Activated CD8-positive, alpha-beta memory T cell treated with anti-CD3 and anti-CD28 coated beads, Interleukin-2, amount 50 U/mL, for 24 hours (primary cell): ENCODE measurements around the gene ZNF385C.

Source experiments
- DNase-seq: peaks from one replicate; pipeline ENCODE4 v3.0.0-alpha.2; 2020; ENCODE audit errors: extremely low read depth

ZNF385C gene

DNA sequence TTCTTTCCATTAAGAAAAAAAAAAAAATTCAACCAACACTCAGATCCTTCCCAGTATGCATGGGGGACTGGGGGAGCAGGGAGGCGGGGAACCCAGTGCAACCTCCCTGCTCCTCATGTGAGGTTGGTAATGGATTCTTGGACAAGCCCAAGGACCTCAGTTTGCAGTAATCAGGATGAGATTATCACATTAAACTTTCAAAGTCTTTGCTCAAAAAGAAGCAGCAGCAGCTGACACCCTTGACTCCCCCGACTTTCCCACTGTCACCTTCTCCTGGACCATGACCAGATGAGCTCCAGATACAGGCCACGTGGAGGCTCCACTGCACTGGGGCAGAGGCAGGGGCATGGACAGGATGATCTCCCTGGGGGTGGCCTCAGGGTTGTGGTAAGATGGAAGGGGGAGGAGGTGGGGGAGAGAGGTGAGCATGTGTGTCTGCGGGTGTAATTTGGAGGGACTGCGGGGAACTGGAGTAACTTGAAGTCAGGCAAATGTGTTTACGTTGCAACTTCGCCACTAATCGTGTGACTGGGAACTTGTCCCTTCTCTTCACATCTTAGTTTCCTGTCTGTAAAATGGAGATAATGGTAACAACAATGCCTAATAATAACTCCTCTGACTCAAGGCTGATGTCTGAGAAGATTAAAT lies 19.8 kb downstream of the ZNF385C start:
- no peak for DNase-seq

DNA sequence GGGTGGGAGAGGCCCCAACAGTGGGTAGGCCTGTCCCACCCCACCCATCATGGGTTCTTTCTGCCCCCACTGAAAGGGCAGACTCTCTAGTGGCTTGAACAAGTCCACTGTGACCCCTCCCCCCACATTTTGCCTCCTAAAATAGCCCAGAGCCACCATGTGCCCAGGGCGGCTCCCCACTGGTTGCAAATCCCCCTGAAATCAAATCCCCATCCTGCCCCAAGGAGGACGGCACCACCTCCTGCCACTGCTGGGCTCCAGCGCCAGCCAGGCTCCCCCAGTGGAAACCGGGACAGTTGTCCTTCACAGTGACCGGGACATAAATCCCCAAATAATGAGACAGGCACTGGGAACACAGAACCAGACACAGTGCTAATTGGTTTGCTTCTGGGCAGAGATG lies 20.5 kb downstream of the ZNF385C start:
- DNase-seq = no peak

DNA sequence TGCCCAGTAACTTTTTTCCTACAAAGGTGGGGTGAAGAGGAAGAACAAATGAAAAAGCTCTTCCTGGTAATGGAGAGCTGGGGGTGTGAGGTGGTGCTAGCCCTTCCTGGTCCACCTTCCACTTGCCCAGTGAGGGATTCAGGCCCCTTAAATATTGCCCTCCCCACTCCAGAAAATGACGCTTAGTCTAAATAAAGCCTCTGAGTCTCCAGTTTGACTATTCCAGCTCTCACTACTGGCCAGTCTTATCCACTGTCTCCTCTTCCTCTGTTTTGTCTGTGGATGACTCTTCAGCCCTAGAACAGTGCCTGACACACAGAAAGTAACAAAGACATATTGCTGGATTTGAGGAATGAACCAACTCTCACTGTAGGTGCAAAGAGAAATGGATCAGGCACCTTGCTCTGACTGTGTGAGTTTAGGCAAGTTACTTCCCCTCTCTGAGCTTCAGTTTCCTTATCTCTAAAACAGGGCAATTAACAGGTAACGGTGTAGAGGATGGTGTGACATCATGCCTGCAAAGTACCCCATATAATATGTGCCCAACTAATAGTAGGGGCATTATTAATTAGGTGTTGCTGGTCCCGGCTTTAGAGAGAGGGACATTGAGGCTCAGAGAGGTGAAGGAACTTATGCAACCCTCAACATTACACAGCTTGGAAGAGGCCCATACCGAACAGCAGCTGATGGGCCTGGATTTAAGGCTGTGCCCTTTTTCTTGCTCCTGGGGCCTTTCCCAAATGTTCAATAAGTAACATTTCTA lies 21.3 kb downstream of the ZNF385C start:
- DNase-seq = no peak

DNA sequence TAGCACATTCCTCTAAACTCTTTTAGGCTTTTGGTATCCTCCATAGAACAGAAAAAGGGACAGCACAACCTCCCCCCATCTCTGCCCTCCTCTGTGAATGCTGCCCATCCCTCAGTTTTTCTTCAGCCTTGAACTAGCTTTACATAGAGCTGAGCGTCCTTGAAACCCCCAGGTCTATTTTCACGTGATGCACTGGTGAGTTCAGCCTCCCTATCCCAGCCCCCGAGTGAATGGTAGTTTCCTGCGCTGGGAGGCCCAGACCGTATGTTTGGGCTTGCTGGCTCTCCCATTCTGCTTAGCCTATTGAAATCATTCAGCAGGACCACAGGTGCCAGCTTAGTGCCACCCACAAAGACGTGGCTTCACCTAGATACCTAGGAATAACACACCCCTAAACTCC lies 22.5 kb downstream of the ZNF385C start:
- DNase-seq = no peak

DNA sequence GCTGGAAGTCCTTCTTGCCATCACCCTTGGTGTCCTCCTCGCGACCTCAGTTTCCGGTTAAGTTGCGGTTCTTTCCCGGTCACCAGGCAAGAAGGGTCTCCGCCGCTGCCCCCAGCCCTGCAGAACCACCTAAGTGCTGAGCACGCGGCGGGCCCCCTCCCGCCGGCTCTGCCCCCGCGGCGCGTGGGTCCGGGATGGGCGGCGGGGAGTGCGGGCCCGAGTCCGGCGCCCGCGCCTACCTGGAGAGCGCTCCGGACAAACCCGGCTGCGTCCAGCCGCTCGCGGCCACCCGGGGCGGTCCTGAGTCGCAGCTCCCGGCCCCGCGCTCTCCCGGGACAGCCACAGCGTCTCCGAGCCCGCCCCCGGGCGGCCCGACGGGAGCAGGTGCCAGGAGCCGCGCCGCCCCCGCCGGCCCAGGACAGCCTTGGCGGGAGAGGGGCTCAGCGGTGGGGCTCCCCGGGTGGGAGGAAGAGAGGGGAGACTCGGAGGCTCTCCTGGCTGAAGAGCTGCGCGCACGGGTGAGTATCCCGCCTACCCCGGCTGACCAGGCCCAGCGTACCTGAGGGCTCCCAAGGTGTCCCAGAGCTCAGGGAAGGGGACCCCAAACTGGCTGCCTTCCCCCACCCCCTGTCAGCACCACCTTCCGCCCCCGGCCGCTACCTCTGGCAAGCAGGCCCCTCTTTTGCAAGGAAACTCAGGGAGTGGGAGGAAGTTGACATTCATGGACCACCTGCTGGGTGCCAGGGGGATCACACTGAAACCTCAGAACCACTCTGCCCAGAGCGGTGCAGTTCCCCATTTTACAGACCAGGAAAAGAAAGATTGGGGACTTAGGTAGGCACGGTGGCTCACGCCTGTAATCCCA lies 25.7 kb downstream of the ZNF385C start:
- DNase-seq = no peak

DNA sequence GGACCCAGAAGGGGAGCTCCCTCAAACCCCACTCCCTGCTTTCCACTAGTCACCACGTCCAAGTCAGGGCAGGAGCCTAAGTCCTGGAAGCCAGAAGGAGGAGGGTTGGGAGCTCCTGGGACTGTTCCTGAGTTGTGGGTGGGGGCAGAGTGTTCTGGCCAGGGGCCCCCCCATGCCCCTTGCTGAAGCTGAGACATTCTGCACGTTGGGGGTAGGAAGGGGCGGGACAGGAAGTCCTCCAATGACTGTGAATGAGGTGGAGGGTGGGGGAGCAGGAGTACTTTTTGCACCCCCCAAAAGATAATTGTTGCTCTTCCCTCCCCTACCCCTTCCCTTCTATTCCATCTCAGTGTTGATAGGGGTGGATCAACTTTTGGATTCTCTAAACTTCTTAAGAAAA lies 26.5 kb downstream of the ZNF385C start:
- DNase-seq = no peak

DNA sequence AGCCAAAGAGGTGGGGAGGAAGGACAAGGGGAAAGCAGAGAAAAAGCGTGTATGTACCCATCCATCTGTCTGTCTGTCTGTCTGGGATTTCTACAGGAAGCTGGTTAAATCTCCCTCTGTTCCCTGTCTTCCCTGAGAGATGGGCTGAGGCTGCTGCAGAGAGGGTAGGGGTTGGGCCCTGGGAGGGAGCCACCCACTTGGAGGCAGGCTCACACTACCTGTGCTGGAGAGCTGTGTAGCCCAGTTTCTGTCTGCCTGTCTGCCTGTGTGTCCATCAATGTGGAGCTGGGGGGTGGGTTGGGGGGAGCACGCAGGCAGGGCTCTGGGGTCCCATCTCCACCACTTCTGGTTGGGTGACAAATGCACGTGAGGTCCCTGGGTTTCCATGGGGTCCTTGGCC lies 29.3 kb downstream of the ZNF385C start:
- no peak for DNase-seq

DNA sequence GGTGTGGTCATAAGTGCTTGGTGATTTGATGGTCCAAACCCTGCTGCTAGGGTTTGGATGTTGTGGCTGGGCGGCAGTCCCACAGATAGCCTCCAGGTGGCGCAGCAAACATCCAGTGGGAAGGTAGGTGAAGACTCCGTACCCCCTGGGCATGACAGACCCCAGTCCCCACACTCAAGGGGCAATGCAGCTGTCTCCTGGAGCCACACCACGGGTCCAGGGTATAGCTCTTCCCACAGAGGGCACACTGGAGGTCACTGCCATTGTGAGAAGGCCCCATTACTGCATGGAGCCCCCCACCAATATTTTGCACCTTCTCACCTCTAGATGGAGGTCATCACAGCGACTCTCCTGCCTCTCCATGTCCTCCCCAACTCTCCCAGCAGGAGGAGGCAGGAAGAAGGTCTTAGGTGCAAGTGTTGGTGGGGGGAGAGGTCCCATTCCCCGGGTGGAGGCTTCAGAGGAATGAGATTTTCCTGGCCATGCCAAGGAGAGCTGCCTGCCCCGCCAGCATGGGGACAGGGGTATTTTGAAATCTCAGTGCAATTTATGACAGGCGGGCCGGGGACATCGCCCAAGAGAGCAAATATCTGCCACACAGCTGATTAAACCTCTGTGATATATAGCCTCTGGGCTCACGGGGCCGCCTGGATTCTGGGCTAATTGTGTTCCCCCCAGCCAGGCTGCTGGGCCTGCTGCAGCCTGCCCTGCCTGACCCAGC lies 30.7 kb downstream of the ZNF385C start:
- peak; percentile 28 for DNase-seq

DNA sequence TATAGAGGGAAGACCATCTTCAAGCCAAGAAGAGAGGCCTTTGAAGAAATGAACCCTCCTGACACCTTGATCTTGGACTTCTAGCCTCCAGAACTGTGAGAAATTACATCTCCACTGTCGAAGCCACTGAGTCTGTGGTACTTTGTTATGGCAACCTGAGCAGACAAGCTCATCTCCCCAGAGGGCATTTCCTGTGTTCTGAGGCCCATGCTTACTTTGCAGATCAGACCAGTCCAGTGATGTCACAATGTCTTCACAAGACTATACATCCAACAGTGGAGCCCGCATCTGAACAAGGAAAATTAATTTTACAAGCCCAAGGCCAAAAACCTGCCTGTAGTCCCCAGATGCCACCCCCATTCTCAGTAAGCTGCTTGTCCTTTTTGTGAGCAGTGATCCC lies 33.1 kb downstream of the ZNF385C start:
- DNase-seq = no peak

DNA sequence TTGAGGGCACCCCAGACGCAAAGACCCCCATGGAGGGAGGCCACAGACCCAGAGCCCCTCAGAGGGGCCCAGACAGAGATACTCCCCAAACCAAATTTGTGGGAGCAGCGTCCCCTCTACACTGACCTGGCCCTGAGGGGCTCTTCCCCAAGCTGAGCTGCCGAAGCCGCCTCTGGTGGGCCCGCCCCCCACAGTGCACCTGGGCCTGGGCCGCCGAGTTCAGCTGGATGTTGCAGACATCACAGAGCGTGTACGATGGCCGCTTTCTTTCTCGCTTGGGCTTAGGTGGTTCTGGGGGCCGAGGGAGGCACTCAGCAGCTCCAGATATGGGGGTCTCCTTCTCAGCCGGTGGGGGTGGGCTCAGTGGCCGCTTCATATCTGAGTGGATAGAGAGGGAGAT lies 35.6 kb downstream of the ZNF385C start:
- no peak for DNase-seq

DNA sequence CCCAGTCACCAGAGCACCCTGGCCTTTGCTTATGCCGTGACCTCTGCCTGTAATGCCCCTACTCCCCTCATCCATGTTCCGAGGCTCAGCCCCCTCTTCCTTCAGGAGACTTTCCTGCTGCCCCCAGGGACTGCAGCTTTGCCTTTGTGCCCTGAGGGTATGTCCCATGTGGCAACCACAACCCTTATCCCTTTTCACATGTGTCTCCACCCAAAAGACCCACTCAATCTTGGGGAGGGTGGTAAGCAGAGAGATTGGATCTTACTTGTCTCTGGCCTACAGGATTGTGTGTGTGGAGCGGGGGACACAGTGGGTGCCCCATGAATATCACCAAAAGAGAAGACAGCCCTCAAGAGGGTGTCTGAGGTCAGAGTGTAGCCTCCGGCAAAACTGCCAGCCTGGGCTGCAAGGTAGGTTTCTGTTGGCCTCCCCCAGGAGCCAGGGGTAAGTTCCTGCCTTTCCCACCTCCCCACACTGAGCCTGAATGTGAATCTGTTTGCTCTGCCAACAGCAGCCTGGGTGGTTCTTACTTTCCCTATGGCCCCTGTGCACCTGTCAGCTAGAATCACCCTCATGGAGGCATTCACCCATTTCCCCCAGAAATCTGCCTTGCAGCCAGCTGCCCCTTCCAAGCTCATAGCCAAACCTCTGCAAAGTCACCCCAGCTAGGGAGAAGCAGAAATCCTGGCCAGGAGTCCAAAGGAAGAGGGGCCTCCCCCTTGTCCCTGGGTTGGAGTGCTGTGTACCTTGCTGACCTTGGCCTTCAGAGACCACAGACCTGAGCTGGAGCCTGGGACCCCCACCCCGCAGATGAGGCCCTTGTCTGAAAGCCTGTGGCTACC lies 36.4 kb downstream of the ZNF385C start:
- DNase-seq = no peak

DNA sequence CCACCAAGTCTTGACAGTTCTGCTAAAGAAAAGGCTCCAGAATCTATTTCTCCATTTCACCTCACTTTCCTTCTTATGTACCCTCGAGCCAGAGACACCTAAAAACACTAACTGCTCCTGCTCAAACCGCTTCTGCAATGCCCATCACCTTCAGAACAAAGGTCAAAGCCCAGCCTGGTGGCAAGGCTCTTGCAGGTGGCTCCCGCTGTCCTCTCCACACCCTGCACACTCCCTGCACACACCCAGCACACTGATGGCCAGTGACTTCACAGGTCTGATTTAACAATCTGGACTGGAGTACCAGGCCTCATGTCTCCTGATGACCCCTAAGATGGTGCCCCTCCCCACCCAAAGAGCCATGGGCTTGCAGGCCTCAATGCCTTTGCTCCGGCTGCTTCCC lies 38.0 kb downstream of the ZNF385C start:
- DNase-seq = no peak

DNA sequence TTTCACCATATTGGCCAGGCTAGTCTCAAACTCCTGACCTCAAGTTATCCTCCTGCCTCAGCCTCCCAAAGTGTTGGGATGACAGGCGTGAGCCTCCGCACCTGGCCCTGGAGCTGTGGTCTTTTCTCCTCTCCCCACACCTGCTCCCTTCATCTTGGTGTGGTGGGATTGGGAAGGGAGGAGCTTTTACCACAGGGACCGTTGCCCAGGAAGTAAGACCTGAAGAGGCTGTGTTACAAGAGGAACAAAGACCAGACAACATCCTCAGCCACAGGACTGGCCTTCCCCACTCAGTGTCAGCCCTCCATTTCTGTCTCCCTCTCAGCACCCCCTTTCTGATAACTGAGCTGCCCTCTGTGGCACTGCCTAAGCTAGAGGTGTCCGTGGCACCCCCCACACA lies 38.5 kb downstream of the ZNF385C start:
- no peak for DNase-seq

DNA sequence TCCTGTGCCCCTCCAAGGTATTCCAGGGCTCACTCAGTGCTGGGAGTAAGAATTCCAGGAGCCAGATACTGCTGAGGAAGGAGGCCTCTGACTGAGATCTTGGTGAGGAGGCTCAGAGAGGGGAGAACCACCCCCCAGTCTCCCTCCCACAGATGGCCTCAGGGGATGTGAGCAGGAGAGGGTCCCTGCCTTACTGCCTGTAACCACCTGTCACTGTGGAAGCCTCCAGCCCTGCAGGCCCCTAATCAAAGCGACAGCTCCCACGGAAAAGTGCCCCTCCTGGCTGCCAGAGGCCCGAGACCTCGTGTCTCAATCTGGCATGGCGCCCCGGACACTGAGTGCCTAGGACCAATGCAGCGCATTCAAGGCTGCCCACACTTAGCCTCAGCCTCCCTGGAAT lies 40.2 kb downstream of the ZNF385C start:
- DNase-seq = no peak

DNA sequence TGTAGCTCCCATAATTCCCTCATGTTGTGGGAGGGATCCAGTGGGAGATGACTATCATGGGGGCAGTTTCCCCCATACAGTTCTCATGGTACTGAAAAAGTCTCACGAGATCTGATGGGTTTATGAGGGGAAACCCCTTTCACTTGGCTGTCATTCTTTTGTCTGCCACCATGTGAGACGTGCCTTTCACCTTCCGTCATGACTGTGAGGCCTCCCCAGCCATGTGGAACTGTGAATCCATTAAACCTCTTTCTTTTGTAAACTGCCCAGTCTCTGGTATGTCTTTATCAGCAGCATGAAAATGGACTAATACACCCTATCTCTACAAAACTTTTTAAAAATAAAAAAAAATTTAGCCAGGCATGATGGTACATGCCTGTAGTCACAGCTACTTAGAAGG lies 41.6 kb downstream of the ZNF385C start:
- no peak for DNase-seq

DNA sequence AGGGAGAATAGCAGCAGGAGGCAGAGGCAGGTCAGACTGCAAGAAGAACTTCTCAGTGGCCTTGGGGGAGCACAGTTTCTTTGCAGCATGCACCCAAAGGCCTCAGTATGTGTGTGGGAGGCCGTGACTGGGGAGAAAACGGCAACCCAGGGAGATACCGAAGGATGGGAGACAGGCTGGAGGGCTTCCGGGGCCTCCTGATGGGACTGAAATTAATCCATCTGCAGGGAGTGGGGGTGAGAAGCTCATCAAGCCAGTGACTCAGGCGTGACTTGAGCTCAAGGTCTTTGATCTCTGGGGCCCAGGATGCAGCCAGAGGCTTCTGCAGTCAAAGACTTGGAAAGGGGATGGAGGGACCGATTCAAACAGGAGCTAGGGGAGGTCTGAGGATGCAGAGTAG lies 42.8 kb downstream of the ZNF385C start:
- DNase-seq = no peak

DNA sequence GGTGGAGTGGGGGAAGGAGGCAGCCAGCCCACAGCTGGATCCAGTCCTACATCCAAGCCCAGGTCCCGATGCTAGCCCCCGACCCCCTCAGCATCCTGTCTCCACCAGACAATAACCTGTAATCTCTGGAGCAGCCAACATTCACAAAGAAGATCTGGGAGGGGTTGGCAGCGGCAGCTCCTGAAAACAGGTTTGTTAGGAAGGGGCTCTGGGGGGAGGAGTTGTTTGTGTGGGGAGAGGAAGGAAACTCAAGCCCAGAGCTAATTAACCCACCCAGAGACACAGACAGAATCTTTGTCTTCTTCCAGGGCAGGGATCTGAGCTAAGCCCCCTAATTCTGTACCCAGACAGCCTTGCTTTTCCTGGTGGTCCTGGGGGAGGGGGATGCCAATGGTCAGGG lies 43.2 kb downstream of the ZNF385C start:
- DNase-seq = no peak

DNA sequence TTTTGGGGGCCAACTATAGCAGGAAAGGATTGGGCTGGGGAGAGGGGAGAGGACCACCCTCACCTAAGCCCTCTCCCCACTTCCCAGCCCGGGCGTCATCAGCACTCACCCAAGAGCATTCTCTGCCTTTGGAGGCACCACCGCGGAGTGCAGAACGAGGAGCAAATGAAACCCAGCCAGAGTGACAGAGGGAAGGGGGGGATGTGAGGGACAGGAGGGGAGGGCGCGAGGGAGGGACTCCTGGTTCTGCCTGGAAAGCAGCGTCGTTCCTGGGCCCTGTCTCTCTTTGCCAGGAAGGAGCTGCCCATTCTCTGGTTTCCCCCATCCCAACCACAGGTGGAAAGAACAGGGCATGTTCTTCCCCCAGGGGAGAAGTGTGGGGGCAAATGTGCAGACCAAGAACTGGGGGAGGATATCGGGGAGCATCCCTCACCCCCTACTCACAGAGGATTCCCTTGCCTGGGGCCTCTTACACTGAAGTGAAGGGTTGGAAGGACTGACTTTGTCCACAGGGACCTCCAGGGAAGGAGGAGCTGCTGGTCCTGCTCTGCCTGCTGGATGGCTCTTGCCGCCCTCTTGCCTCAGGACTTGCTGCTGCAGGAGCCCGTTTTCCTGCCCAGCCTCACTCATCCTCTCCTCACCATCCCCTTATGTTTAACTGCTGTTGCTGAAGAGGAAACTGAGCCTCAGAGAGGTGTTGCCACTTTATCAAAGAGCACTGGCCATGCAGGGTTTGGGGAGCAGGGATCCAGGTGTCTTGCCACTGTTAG lies 44.4 kb downstream of the ZNF385C start:
- no peak for DNase-seq

DNA sequence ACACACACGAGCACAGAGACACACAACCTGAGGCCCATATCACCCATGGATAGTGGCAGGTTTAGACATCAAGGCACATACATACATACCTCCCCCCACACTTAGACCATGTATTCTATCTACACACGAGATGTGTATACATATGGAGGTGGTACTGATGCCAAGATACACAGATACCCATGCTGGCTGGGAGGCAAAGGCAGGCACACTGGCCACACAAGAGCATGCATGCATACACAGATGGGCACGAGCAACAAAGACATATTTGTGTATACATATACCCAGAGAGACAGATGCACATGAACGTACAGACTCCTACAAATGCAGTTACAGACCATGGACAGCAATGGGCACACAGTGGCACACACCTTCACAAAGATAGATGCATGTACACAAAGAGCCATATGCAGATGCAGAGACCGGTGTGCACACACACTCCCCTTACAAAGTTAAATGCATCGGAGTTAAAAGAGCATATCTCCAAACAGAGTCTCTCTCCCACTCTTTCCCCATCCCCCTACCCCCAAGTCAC lies 45.9 kb downstream of the ZNF385C start:
- DNase-seq = no peak

DNA sequence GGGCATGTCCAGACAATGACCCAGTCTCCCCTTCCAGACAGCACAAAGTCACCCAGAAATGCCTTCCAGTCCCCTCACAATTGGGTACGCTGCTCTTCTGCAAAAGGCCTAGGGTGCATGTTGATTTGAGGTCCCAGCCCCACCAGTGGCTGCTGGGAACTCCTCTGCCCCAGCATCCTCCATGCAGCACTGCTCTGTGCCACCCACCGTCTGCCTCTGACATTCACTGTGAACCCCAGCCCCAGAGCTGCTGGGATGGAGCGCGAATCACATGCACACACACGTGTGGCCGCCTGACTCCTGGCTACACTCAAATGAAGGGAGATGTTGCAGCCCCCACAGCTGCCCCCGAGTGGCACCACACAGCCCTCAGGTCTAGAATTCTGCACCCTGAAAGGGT lies 46.6 kb downstream of the ZNF385C start:
- DNase-seq = no peak
